Glomerular endothelial cell (primary cell): Measurements from ENCODE around the gene IGFL3. TPM values are rescaled to one million over a fixed set of nuclear protein-coding genes. Genes with fewer than 3 reads are reported as not detected.
A peak's percentile ranks its signal among the peaks of the same experiment; 100 is the strongest.
"Not testable (repeated sequence)": the region's sequence is repeated elsewhere in the genome, so short reads cannot be mapped to it uniquely, and the experiment has no call there.

Experiments
- DNase-seq: peaks from one replicate; pipeline ENCODE4 v3.0.0-alpha.2; 2011; ENCODE audit warnings: low read depth, low spot score; ENCODE audit errors: extremely low read depth
- total RNA-seq: library from RNA; depleted of rRNA; stranded (reverse); fragments of >200 nt; gene quantifications from 2 replicates; pipeline ENCODE4 v1.2.3, GENCODE V29; 2015

The IGFL3 gene
- not detected in 2 replicates for total RNA-seq

- no peak for DNase-seq
Measured at GRCh38 chr19:46124638-46125115, at the start of gene IGFL3. TSS of gene IGFL3 (minus strand) at chr19:46124688. CDS start at chr19:46124649, 39 bp downstream.

GRCh38 chr19:46173886-46174480, 49.5 kb upstream of the IGFL3 start:
- no peak for DNase-seq

GRCh38 chr19:46162731-46163130, 38.2 kb upstream of the IGFL3 start:
- no peak for DNase-seq

GRCh38 chr19:46161642-46162257, 37.3 kb upstream of the IGFL3 start:
- not testable (repeated sequence) for DNase-seq

GRCh38 chr19:46160233-46160775, 35.8 kb upstream of the IGFL3 start:
- DNase-seq: no peak

GRCh38 chr19:46159418-46160232, 35.1 kb upstream of the IGFL3 start:
- DNase-seq: no peak

GRCh38 chr19:46155237-46155636, 30.7 kb upstream of the IGFL3 start:
- DNase-seq: no peak

- DNase-seq: no peak
Measured at GRCh38 chr19:46150606-46151005, 26.1 kb upstream of the IGFL3 start.

GRCh38 chr19:46147791-46148288, 23.4 kb upstream of the IGFL3 start, which contains the start of gene IGFL2:
TSS of gene IGFL2 (plus strand) at chr19:46148238. CDS start at chr19:46148279, 41 bp downstream.
- no peak for DNase-seq

GRCh38 chr19:46147166-46147740, 22.8 kb upstream of the IGFL3 start:
- no peak for DNase-seq

GRCh38 chr19:46144756-46145155, 20.3 kb upstream of the IGFL3 start:
- no peak for DNase-seq

- DNase-seq: no peak
Measured at GRCh38 chr19:46142294-46142693, 17.8 kb upstream of the IGFL3 start.

GRCh38 chr19:46141421-46141820, 16.9 kb upstream of the IGFL3 start:
- no peak for DNase-seq

GRCh38 chr19:46137915-46138473, 13.5 kb upstream of the IGFL3 start:
- DNase-seq: no peak

- DNase-seq: no peak
Measured at GRCh38 chr19:46134527-46134926, 10.0 kb upstream of the IGFL3 start.

GRCh38 chr19:46133777-46134241, 9.3 kb upstream of the IGFL3 start:
- no peak for DNase-seq

- peak; percentile 98 for DNase-seq
Measured at GRCh38 chr19:46133101-46133627, 8.7 kb upstream of the IGFL3 start.

GRCh38 chr19:46132508-46133100, 8.1 kb upstream of the IGFL3 start:
- no peak for DNase-seq

- DNase-seq: no peak
Measured at GRCh38 chr19:46131485-46132143, 7.1 kb upstream of the IGFL3 start.
